Activated CD8-positive, alpha-beta memory T cell treated with anti-CD3 and anti-CD28 coated beads for 1 hour (primary cell): ENCODE data around the gene ENDOD1.

Source experiments
- DNase-seq, 2 donors: peaks; one replicate each; pipeline ENCODE4 v3.0.0-alpha.2; 2020; ENCODE audit warnings: low read depth in 1 of 2; ENCODE audit errors: extremely low read depth in 1 of 2

Gene ENDOD1

GRCh38 chr11:95157824-95158223, 68.2 kb downstream of the ENDOD1 start:
- no peak for DNase-seq

GRCh38 chr11:95161248-95161647, 71.6 kb downstream of the ENDOD1 start:
- DNase-seq, result no peak

- no peak for DNase-seq
Observed at GRCh38 chr11:95163106-95163505, 73.5 kb downstream of the ENDOD1 start.

GRCh38 chr11:95165638-95166037, 76.0 kb downstream of the ENDOD1 start:
- no peak for DNase-seq

- no peak for DNase-seq
Observed at GRCh38 chr11:95166781-95167180, 77.1 kb downstream of the ENDOD1 start.

GRCh38 chr11:95170294-95170693, 80.6 kb downstream of the ENDOD1 start:
- DNase-seq, result no peak

GRCh38 chr11:95175818-95176380, 86.3 kb downstream of the ENDOD1 start:
- DNase-seq, result no peak
